GM18870 (cell line): ENCODE measurements around the gene RHBDL1.

Experiments
- ATAC-seq: cut with Tn5 transposase; IDR thresholded peaks from one replicate; pipeline ENCODE4 v1.9.1; 2021; ENCODE audit warnings: moderate library complexity; ENCODE audit not compliant: unreplicated experiment

The RHBDL1 gene

DNA sequence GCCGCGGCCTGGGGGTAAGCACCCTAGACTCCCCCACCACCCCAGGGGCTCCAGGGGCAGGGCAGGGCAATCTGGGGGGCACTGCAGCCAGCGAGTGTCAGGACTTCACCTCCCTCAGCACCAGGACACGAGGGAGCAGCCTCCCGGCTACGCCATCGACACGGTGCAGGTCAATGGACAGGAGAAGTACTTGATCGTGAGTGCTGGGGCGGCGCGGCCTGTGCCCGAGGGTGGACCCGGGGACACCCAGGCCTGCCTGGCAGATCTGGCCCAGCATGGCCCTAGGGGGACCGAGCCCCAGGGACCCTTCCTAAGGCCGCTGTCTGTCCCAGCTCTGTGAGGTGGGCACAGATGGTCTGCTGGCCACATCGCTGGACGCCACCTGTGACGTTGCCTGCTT lies 3.1 kb upstream of the RHBDL1 start:
- ATAC-seq = no peak

- ATAC-seq = no peak
Observed at GRCh38 chr16:672851-673250, 2.6 kb upstream of the RHBDL1 start.

DNA sequence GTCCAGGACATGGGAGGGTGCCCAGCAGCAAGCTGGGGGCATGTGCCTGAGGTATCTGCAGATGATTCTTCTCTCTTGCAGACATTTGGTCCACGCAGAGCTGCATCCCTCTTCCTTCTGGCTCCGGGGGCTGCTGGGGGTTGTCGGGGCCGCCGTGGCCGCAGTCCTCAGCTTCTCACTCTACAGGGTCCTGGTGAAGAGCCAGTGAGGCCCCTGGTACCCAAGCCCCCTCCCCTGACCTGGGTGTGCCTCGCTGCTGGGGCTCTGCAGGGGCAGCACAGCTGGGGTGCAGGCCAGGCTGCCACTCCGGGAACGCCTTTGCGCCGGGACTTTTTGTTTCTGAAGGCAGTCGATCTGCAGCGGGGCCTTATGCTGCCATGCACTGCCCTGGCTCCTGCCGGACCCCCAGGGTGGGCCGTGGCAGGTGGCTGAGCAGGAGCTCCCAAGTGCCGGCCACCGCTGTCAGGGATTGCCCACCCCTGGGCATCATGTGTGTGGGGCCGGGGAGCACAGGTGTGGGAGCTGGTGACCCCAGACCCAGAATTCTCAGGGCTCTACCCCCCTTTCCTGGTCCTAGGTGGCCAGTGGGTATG lies 2.0 kb upstream of the RHBDL1 start:
- no peak for ATAC-seq

DNA sequence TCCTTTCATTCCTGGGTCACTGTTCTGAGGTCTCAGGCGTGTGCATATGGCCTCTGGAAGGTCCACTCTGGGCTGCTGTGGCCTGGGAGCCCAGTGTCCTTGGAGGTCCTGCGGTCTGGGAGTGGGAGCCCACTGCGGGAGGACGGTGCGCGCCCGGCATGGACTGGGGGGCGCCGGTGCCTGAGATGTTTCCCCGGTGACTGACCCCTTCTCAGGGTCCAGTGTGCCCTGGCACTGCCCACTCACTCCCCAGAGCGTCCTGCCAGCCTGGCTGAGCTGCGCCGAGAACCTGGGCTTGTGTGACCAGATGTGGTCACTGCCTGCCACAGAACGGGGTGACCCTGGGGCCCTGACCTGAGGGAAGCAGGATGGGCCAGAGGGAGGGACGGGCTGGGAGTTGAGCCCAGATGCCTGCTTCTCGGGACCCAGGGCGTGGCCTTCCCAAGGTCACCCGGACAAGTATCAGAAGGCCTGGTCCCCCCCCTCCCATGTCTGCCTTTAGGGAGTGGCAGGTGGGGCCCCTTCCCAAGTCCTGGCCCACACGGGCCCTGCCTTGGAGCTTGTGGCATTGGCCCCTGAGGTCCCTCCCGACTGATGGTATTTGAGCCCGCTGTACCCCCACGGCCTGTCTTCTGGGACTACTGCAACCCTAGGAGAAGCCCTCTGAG lies 1.1 kb upstream of the RHBDL1 start:
- no peak for ATAC-seq

GRCh38 chr16:675884-676564 lies 553 bp downstream of the RHBDL1 start:
- ATAC-seq = no peak

DNA sequence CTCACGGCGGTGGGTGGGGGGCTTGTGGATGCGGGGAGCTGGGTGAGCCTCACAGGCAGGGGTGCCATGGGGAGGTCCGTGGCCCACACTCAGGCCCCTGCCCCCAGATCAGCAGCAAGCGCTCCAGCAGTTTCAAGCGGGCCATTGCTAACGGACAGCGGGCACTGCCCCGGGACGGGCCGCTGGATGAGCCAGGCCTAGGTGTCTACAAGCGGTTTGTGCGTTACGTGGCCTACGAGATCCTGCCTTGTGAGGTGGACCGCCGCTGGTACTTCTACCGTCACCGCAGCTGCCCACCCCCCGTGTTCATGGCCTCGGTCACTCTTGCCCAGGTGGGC lies 1.1 kb downstream of the RHBDL1 start:
- no peak for ATAC-seq

DNA sequence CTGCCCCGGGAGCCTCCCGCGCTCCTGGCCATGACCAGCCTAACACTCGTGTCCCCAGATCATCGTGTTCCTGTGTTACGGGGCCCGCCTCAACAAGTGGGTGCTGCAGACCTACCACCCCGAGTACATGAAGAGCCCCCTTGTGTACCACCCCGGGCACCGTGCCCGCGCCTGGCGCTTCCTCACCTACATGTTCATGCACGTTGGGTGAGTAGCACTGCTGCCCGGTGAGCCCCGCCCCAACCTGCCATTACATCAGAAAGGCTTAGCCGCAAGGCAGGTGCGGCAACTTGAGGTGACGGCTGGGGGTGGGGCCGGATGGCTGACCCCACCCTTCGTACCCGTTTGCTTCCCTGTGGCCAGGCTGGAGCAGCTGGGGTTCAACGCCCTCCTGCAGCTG lies 1.4 kb downstream of the RHBDL1 start:
- no peak for ATAC-seq

DNA sequence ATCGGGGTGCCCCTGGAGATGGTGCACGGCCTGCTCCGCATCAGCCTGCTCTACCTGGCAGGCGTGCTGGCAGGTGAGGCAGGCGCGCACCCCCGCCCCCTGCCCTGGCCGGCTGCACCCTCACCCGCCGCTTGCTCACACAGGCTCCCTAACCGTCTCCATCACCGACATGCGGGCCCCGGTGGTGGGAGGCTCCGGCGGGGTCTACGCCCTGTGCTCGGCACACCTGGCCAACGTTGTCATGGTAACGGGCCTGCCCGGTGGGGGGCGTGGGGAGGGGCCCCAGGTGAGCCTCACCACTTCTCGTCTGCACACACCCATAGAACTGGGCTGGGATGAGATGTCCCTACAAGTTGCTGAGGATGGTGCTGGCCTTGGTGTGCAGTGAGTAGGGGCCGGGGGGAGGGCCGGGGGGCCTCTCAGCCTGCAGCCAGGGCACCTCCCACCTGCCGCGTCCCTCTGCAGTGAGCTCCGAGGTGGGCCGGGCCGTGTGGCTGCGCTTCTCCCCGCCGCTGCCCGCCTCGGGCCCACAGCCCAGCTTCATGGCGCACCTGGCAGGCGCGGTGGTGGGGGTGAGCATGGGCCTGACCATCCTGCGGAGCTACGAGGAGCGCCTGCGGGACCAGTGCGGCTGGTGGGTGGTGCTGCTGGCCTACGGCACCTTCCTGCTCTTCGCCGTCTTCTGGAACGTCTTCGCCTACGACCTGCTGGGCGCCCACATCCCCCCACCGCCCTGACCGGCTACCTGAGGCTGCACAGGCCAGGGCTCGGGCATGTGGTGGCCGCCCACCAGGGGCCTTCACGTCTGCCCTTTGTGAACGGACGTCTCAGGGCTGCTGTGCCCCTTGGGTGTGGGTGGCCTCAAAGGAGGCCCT lies 2.1 kb downstream of the RHBDL1 start:
- no peak for ATAC-seq

- ATAC-seq = no peak
Observed at GRCh38 chr16:678209-678857, 2.9 kb downstream of the RHBDL1 start.

DNA sequence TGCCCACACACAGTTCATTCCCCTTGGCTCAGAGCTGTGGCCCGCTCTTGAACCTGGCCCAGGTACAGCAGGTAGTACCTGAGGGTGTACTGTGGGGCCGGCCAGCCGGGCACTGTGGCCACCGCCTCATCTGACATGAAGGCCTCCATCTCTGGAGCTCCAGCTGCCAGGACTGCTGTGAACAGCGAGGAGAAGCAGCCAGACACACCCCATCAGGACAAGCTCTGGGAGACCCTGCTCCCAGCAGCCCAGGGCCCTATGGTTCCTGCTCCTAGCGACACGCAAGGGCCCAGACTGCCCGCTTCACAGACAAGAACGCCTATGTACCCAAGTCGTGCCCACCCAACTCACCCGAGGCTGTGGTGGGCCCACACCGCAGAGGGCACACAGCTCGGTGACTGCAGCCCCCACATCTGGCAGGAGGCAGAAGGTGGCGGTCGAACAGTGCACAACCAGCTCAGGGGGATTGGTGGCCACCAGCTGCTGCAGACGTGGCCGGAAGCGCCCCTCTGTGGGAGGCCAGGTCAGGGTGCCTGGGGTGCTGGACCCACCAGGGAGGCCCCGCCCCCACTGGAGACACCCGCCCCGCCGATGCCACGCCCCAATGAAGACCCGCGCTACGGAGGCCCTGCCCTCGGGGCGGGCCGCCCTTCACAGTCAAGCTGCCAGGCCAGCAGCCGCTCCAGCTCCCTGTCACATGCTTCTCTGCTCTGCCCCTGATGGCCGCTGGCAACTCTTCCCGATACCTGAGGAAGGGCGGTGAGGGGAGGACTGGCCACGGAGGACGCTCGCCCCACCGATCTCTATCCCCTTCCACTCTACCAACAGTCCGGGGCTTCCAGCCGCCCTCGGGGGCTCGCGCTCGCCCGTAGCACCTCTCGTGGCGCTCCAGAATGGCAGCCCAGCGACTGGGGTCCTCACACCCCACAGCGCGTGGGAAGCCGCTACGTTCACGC lies 3.7 kb downstream of the RHBDL1 start:
- no peak for ATAC-seq

- ATAC-seq = no peak
Observed at GRCh38 chr16:679814-680624, 4.5 kb downstream of the RHBDL1 start, which contains the start of gene STUB1. TSS of gene STUB1 (plus strand) at chr16:680410. CDS start at chr16:680526, 116 bp downstream.

DNA sequence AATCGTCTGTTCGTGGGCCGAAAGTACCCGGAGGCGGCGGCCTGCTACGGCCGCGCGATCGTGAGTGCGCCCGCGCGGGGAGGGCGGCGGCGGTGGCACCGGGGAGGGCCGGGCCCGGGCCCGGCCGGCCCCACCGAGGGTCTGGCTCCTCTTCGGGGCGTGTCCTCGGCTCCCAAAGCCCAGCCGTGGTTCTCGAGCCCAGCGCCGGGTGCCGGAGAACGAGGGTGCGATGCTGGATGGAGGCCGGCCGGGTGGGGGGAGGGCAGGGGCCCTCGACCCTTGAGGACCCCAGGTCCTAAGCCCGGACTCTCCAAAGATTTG lies 5.1 kb downstream of the RHBDL1 start:
- ATAC-seq = no peak

GRCh38 chr16:680967-681745 lies 5.7 kb downstream of the RHBDL1 start:
- ATAC-seq = no peak

DNA sequence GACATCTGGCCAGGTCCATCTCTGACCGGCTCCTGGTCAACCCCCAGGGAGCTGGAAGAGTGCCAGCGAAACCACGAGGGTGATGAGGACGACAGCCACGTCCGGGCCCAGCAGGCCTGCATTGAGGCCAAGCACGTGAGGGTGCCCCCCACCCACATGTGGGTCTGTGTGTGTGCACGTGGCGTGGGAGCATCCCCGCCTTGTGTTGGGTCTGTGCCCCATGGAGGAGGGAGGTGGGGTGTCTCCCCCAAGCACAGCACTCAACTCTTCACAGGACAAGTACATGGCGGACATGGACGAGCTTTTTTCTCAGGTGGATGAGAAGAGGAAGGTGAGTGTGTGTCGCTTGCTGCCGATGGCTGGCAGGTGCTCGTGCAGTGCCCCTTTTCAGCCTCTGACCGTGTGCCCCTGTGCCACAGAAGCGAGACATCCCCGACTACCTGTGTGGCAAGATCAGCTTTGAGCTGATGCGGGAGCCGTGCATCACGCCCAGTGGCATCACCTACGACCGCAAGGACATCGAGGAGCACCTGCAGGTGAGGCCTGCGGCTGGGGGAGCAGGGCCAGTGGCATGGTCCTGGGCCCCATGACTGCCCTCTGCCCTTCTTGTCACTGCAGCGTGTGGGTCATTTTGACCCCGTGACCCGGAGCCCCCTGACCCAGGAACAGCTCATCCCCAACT lies 6.4 kb downstream of the RHBDL1 start:
- no peak for ATAC-seq

DNA sequence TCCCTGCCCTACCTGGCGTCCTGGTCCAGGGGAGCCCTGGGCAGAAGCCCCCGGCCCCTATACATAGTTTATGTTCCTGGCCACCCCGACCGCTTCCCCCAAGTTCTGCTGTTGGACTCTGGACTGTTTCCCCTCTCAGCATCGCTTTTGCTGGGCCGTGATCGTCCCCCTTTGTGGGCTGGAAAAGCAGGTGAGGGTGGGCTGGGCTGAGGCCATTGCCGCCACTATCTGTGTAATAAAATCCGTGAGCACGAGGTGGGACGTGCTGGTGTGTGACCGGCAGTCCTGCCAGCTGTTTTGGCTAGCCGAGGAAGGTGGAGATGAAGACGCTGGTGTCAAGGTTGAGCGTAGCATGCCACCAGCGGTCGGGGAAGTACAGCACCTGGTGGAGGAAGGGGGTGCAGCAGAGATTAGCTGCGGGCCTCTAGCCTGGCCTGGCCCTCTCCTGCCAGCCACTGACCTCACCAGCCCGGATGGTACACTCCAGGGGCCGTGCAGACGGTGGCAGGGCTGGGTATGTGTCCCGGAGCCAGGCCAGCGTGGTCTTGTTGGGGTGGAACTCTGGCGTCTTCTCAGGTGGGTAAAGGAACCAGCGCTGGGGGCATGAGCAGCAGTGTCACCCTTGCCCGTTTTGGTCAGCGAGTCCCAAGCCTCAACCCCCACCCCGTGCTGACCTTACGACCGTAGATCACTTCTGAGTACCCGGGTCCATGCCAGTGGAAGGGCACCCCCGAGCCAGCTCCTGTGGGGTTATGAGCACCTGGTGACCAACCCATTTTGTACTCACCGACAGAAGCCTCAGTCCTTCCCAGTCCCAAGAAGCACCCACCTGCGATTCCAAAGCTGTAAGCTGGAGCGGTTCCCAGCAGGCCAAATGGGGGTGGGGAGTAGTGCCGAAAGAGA lies 7.3 kb downstream of the RHBDL1 start:
- no peak for ATAC-seq

DNA sequence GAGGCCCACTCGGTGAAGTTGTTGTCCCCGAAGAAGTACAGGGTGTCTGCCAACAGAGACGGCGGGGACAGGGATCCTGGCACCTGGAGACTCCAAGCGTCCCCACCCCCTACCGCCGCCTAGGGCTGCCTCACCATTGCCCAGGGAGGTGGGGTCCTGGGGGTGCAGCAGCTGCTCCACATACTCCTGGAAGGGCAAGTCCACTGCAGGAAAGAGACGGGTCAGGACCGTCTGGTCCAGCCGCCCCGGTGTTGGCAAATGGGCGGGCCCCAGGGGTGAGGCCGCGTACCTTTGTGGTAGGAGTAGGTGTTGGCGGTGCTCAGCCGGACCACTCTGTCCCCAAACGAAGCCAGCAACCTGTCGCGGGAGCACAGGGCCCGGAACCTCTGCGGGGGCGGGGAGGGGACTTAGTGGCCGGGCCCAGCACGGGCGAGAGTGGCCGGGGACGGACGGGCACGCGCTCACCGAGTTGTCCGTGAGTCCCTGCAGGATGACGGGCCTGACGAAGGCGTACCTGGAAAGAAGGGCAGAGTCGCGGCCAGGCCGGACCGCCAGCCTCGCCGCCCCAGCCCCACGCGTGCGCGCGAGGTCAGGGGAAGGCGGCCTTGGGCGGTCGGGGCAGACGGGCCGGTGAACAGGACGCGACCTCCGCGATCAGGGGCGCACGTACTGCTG lies 8.1 kb downstream of the RHBDL1 start:
- no peak for ATAC-seq
